HG03565 (cell line): ENCODE data around the gene C1GALT1C1L.
"Not testable (repeated sequence)": the region's sequence is repeated elsewhere in the genome, so short reads cannot be mapped to it uniquely, and the experiment has no call there.

Experiments
- ATAC-seq: cut with Tn5 transposase; IDR thresholded peaks from one replicate; pipeline ENCODE4 v1.9.1; 2021; ENCODE audit warnings: mild to moderate bottlenecking, moderate library complexity; ENCODE audit not compliant: unreplicated experiment

C1GALT1C1L gene

GRCh38 chr2:43657241-43657640, 19.0 kb downstream of the C1GALT1C1L start:
- ATAC-seq = no peak

- no peak for ATAC-seq
Observed at GRCh38 chr2:43653506-43653905, 22.7 kb downstream of the C1GALT1C1L start.

GRCh38 chr2:43648994-43649701, 27.1 kb downstream of the C1GALT1C1L start:
- ATAC-seq = no peak

GRCh38 chr2:43643680-43644079, 32.5 kb downstream of the C1GALT1C1L start:
- no peak for ATAC-seq

GRCh38 chr2:43642363-43642762, 33.9 kb downstream of the C1GALT1C1L start:
- ATAC-seq = no peak

- peak; percentile 98 for ATAC-seq
Observed at GRCh38 chr2:43637030-43637803, 39.0 kb downstream of the C1GALT1C1L start, which contains the start of gene PLEKHH2. Gene PLEKHH2 (plus strand): TSS chr2:43637260. CDS start chr2:43644674, 7,414 bp downstream.

GRCh38 chr2:43636621-43637020, 39.6 kb downstream of the C1GALT1C1L start:
- no peak for ATAC-seq

- ATAC-seq = not testable (repeated sequence)
Observed at GRCh38 chr2:43636153-43636552, 40.1 kb downstream of the C1GALT1C1L start.

GRCh38 chr2:43634604-43635306, 41.5 kb downstream of the C1GALT1C1L start:
- no peak for ATAC-seq

- no peak for ATAC-seq
Observed at GRCh38 chr2:43631618-43632317, 44.5 kb downstream of the C1GALT1C1L start.
